NB4 (cell line): ENCODE data around the gene RIOK2.

Source experiments
- CTCF ChIP-seq: IDR thresholded peaks from one replicate; pipeline ENCODE4 v1.5.1; 2012; ENCODE audit warnings: low read depth, low read length
- POLR2A ChIP-seq: IDR thresholded peaks from 2 replicates; pipeline ENCODE4 v1.6.1; 2011; ENCODE audit warnings: mild to moderate bottlenecking; ENCODE audit not compliant: insufficient read length; ENCODE audit errors: extremely low read depth

DNA sequence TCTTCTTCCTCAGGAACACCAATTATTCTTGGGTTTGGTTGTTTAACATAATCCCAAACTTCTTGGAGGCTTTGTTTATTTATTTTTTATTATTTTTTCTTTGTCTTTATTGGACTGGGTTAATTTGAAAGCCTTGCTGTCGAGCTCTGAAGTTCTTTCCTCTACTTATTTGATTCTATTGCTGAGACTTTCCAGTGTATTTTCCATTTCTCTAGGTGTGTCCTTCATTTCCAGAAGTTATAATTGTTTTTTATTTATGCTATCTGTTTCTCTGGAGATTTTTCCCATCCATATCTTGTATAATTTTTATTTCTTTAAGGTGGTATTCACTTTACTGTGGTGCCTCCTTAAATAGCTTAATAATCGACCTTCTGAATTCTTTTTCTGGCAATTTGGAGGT, 8.8 kb upstream of the RIOK2 start:
- TF ChIP-seq CTCF, result no peak
- TF ChIP-seq POLR2A, result no peak
